HG02943 (cell line): ENCODE data around the gene GXYLT2.
"Not testable (repeated sequence)": the region's sequence is repeated elsewhere in the genome, so short reads cannot be mapped to it uniquely, and the experiment has no call there.

Experiments used
- ATAC-seq: cut with Tn5 transposase; IDR thresholded peaks from one replicate; pipeline ENCODE4 v1.9.1; 2021; ENCODE audit warnings: mild to moderate bottlenecking, low read depth, moderate library complexity; ENCODE audit not compliant: unreplicated experiment

Gene GXYLT2

GRCh38 chr3:72928781-72929735, 41.2 kb downstream of the GXYLT2 start:
- ATAC-seq = not testable (repeated sequence)

- ATAC-seq = no peak
These were observed 42.9 kb downstream of the GXYLT2 start for GRCh38 chr3:72930754-72931153.

- no peak for ATAC-seq
These were observed 44.6 kb downstream of the GXYLT2 start for GRCh38 chr3:72932416-72932815.

- no peak for ATAC-seq
These were observed 50.8 kb downstream of the GXYLT2 start for GRCh38 chr3:72938471-72939265.

GRCh38 chr3:72941245-72941644, 53.4 kb downstream of the GXYLT2 start:
- ATAC-seq = no peak

- no peak for ATAC-seq
These were observed 54.6 kb downstream of the GXYLT2 start for GRCh38 chr3:72942427-72942826.

- ATAC-seq = no peak
These were observed 56.9 kb downstream of the GXYLT2 start for GRCh38 chr3:72944696-72945095.

- ATAC-seq = no peak
These were observed 60.1 kb downstream of the GXYLT2 start for GRCh38 chr3:72947715-72948490.

GRCh38 chr3:72949016-72949415, 61.2 kb downstream of the GXYLT2 start:
- ATAC-seq = no peak

- ATAC-seq = no peak
These were observed 62.5 kb downstream of the GXYLT2 start for GRCh38 chr3:72950372-72950771.

- no peak for ATAC-seq
These were observed 63.0 kb downstream of the GXYLT2 start for GRCh38 chr3:72950801-72951200.

GRCh38 chr3:72951259-72951722, 63.4 kb downstream of the GXYLT2 start:
- no peak for ATAC-seq

- ATAC-seq = no peak
These were observed 65.6 kb downstream of the GXYLT2 start for GRCh38 chr3:72953325-72953956.

GRCh38 chr3:72957297-72957696, 69.5 kb downstream of the GXYLT2 start:
- no peak for ATAC-seq

- ATAC-seq = no peak
These were observed 71.5 kb downstream of the GXYLT2 start for GRCh38 chr3:72959336-72959735.

GRCh38 chr3:72960812-72961518, 73.1 kb downstream of the GXYLT2 start:
- no peak for ATAC-seq

GRCh38 chr3:72961752-72962151, 73.9 kb downstream of the GXYLT2 start:
- ATAC-seq = no peak

- ATAC-seq = no peak
These were observed 74.5 kb downstream of the GXYLT2 start for GRCh38 chr3:72962317-72962716.

GRCh38 chr3:72964633-72965032, 76.8 kb downstream of the GXYLT2 start:
- no peak for ATAC-seq
